HCT116 (cell line): ENCODE data around the gene TMEM74B. TPM values are rescaled to one million over a fixed set of nuclear protein-coding genes. Genes with fewer than 3 reads are reported as not detected.

Experiments used
- ATAC-seq: fragments of 200-7000 bp; cut with Tn5 transposase; 2 replicates; pipeline ENCODE4 v1.9.1; 2020; ENCODE audit warnings: mild to moderate bottlenecking, moderate library complexity
- BruUV-seq: library from RNA; stranded (reverse); fragments of 400-500 nt; replicated peaks from 2 replicates; lab custom pipeline; 2021; lab: Mats Ljungman, UMichigan
- CTCF ChIA-PET: fragments of 300-600 bp; sonication (Branson Sonifier 250); formaldehyde crosslinking; loops from one replicate; lab custom pipeline; 2021; ENCODE audit warnings: antibody characterized with exemption; lab: Charles Lee
- POLR2A ChIA-PET: fragments of 300-600, 350-600 bp; sonication (Branson Sonifier 250); formaldehyde crosslinking; loops from one replicate; lab custom pipeline; 2021; ENCODE audit warnings: antibody characterized with exemption; lab: Charles Lee
- RAD21 ChIA-PET, 2 experiments: fragments of 300-600 bp; sonication (Branson Sonifier 250); formaldehyde crosslinking; loops; one replicate each; lab custom pipeline; 2023; ENCODE audit warnings: low total read pairs in 2 of 2; ENCODE audit not compliant: uncharacterized antibody in 2 of 2, unreplicated experiment in 2 of 2, low non-redundant PET in 1 of 2; lab: Charles Lee
- DNase-seq: peaks from one replicate; pipeline ENCODE4 v3.0.0-alpha.2; 2010; ENCODE audit warnings: low read depth, low spot score
- H2AFZ ChIP-seq: fragments of 200-600 bp; shearing (Covaris generic), sonication (generic); 2 replicates; pipeline ENCODE4 v1.6.1; 2017; ENCODE audit warnings: low read depth, mixed run types, mixed read lengths, antibody characterized with exemption, low read length; ENCODE audit not compliant: poor library complexity, severe bottlenecking
- H3K27ac ChIP-seq: 2 replicates; pipeline ENCODE4 v1.5.1; 2012; ENCODE audit warnings: low read depth, low read length
- H3K27me3 ChIP-seq: fragments of 200-600 bp; sonication (generic); 2 replicates; pipeline ENCODE4 v1.6.1; 2016; ENCODE audit warnings: mixed run types, low read length, mixed read lengths; ENCODE audit not compliant: insufficient read depth
- H3K36me3 ChIP-seq, 2 experiments: fragments of 200-500 bp in 1 of 2; fragments of 200-600 bp in 1 of 2; sonication (Bioruptor generic) in 1 of 2; sonication (generic) in 1 of 2; 2 replicates each; pipeline versions ENCODE4 v1.5.1 to v1.6.1; 2014 to 2016; ENCODE audit warnings: low read length in 2 of 2, inconsistent platforms in 1 of 2, mixed read lengths in 1 of 2, mixed run types in 1 of 2; ENCODE audit not compliant: insufficient read depth in 2 of 2, control insufficient read depth in 1 of 2
- H3K4me1 ChIP-seq, 2 experiments: fragments of 200-600 bp in 1 of 2; sonication (generic) in 1 of 2; 2 replicates each; pipeline versions ENCODE4 v1.5.1 to v1.6.1; 2012 to 2017; ENCODE audit warnings: low read length in 2 of 2, inconsistent platforms in 1 of 2, mild to moderate bottlenecking in 1 of 2, mixed read lengths in 1 of 2, mixed run types in 1 of 2, moderate library complexity in 1 of 2; ENCODE audit not compliant: insufficient read depth in 2 of 2, control insufficient read depth in 1 of 2
- H3K4me2 ChIP-seq: fragments of 200-600 bp; sonication (generic); 2 replicates; pipeline ENCODE4 v1.6.1; 2017; ENCODE audit warnings: mixed run types, low read length, mixed read lengths
- H3K4me3 ChIP-seq, 2 experiments: fragments of 200-600 bp in 1 of 2; sonication (generic) in 1 of 2; replicated peaks in 1 of 2; 2 replicates each; pipeline ENCODE4 v1.5.1; 2011 to 2016; ENCODE audit warnings: low read length in 2 of 2, control low read depth in 1 of 2, low read depth in 1 of 2, mild to moderate bottlenecking in 1 of 2, mixed read lengths in 1 of 2, mixed run types in 1 of 2
- H3K79me2 ChIP-seq: fragments of 200-600 bp; sonication (generic); 2 replicates; pipeline ENCODE4 v1.6.1; 2017; ENCODE audit warnings: mild to moderate bottlenecking, mixed run types, low read length, moderate library complexity, mixed read lengths; ENCODE audit not compliant: insufficient read depth
- H3K9ac ChIP-seq: fragments of 200-600 bp; sonication (generic); 2 replicates; pipeline ENCODE4 v1.6.1; 2016; ENCODE audit warnings: low read length, mixed read lengths
- H3K9me2 ChIP-seq: fragments of 200-600 bp; sonication (generic), shearing (Covaris generic); 2 replicates; pipeline ENCODE4 v1.6.1; 2017; ENCODE audit warnings: mixed run types, mild to moderate bottlenecking, moderate library complexity; ENCODE audit not compliant: insufficient read depth
- H3K9me3 ChIP-seq, 2 experiments: fragments of 200-500 bp in 1 of 2; fragments of 200-600 bp in 1 of 2; sonication (Bioruptor generic) in 1 of 2; sonication (generic) in 1 of 2; 2 replicates each; pipeline ENCODE4 v1.6.1; 2014 to 2017; ENCODE audit warnings: low read length in 2 of 2, mixed read lengths in 2 of 2, inconsistent platforms in 1 of 2, low read depth in 1 of 2, mild to moderate bottlenecking in 1 of 2, mixed run types in 1 of 2, moderate library complexity in 1 of 2; ENCODE audit not compliant: control insufficient read depth in 1 of 2, insufficient read depth in 1 of 2
- H4K20me1 ChIP-seq: fragments of 200-600 bp; sonication (generic), shearing (Covaris generic); 2 replicates; pipeline ENCODE4 v1.6.1; 2017; ENCODE audit warnings: mixed run types, mild to moderate bottlenecking, moderate library complexity; ENCODE audit not compliant: insufficient read depth
- ATF3 ChIP-seq: IDR thresholded peaks from 2 replicates; pipeline ENCODE4 v1.6.1; 2012
- CBX3 ChIP-seq: IDR thresholded peaks from 2 replicates; pipeline ENCODE4 v1.6.1; 2012; ENCODE audit warnings: low read depth
- EGR1 ChIP-seq: IDR thresholded peaks from 2 replicates; pipeline ENCODE4 v1.6.1; 2012; ENCODE audit warnings: low read depth
- ELF1 ChIP-seq: IDR thresholded peaks from 2 replicates; pipeline ENCODE4 v1.6.1; 2012; ENCODE audit warnings: low read depth, borderline replicate concordance
- EZH2 ChIP-seq: fragments of 200-600 bp; sonication (generic); IDR thresholded peaks from 2 replicates; pipeline ENCODE4 v1.6.1; 2017; ENCODE audit warnings: antibody characterized with exemption, mixed run types
- EZH2phosphoT487 ChIP-seq: fragments of 200-600 bp; IDR thresholded peaks from 2 replicates; pipeline ENCODE4 v1.6.1; 2018; ENCODE audit warnings: antibody characterized with exemption, borderline replicate concordance
- FOSL1 ChIP-seq: IDR thresholded peaks from 2 replicates; pipeline ENCODE4 v1.6.1; 2012; ENCODE audit warnings: low read depth
- JUND ChIP-seq: IDR thresholded peaks from 2 replicates; pipeline ENCODE4 v1.6.1; 2012
- MAX ChIP-seq: IDR thresholded peaks from 2 replicates; pipeline ENCODE4 v1.6.1; 2012
- POLR2A ChIP-seq: IDR thresholded peaks from 2 replicates; pipeline ENCODE4 v1.7.0; 2011; ENCODE audit warnings: borderline replicate concordance; ENCODE audit not compliant: insufficient read depth, insufficient read length; ENCODE audit errors: extremely low read depth
- POLR2AphosphoS5 ChIP-seq: IDR thresholded peaks from 2 replicates; pipeline ENCODE4 v1.6.1; 2011; ENCODE audit warnings: mild to moderate bottlenecking, low read depth, low read length, moderate library complexity
- RAD21 ChIP-seq: IDR thresholded peaks from 2 replicates; pipeline ENCODE4 v1.6.1; 2012; ENCODE audit warnings: low read depth, mild to moderate bottlenecking
- REST ChIP-seq: IDR thresholded peaks from 2 replicates; pipeline ENCODE4 v1.6.1; 2012; ENCODE audit warnings: low read depth
- SIN3A ChIP-seq: IDR thresholded peaks from 2 replicates; pipeline ENCODE4 v1.6.1; 2012; ENCODE audit warnings: low read depth
- SP1 ChIP-seq: IDR thresholded peaks from 2 replicates; pipeline ENCODE4 v1.6.1; 2012; ENCODE audit warnings: low read depth
- SRF ChIP-seq: IDR thresholded peaks from 2 replicates; pipeline ENCODE4 v1.6.1; 2012; ENCODE audit warnings: low read depth
- TCF7L2 ChIP-seq: IDR thresholded peaks from 2 replicates; pipeline ENCODE4 v1.7.0; 2011; ENCODE audit warnings: borderline replicate concordance, inconsistent platforms; ENCODE audit not compliant: insufficient read depth, insufficient read length; ENCODE audit errors: extremely low read depth
- YY1 ChIP-seq: IDR thresholded peaks from 2 replicates; pipeline ENCODE4 v1.6.1; 2011; ENCODE audit warnings: low read length, low read depth, moderate library complexity, mild to moderate bottlenecking; ENCODE audit not compliant: insufficient replicate concordance; ENCODE audit errors: extremely low read depth
- ZFX ChIP-seq: fragments of 450-650 bp; IDR thresholded peaks from 2 replicates; pipeline ENCODE4 v1.6.1; 2017
- ZNF274 ChIP-seq: fragments of 200-500 bp; sonication (Bioruptor generic); IDR thresholded peaks from 2 replicates; pipeline ENCODE4 v1.6.1; 2014; ENCODE audit warnings: mild to moderate bottlenecking, low read depth, low read length, inconsistent platforms
- intact Hi-C: fragments of 100-400 bp; cut with micrococcal nuclease; formaldehyde crosslinking; loops from 2 replicates; pipeline ENCODE4 v1.10.0; 2022
- total RNA-seq: library from RNA; stranded (reverse); gene quantifications from one replicate; pipeline ENCODE4 v1.2.1, GENCODE V29; 2021; ENCODE audit not compliant: unreplicated experiment

The TMEM74B gene
- total RNA-seq, 1 experiment from 2014 or later = 25.7 TPM

GRCh38 chr20:1197801-1198200 lies 13.0 kb upstream of the TMEM74B start (continued):
- TF ChIP-seq REST (no peak), SRF (no peak), ELF1 (no peak), TCF7L2 (no peak), EGR1 (no peak), CBX3 (no peak), SIN3A (no peak), POLR2A (no peak), JUND (no peak), ZFX (no peak)

GRCh38 chr20:1196634-1197033 lies 11.9 kb upstream of the TMEM74B start:
- Histone ChIP-seq H3K36me3 (no peaks in the 10 kb centered on the region), H3K9me2 (no peaks in the 10 kb centered on the region), H3K27me3 (no peaks in the 10 kb centered on the region), H3K27ac (no peak overlapping the region), H2AFZ (no peak overlapping the region), H3K4me1 (no peaks in the 10 kb centered on the region), H3K4me3 (no peak overlapping the region), H3K79me2 (no peaks in the 10 kb centered on the region), H3K4me2 (no peak overlapping the region), H3K9ac (no peak overlapping the region), H4K20me1 (no peaks in the 10 kb centered on the region), H3K9me3 (no peaks in the 10 kb centered on the region)
- no peak for TF ChIP-seq CBX3
- TF ChIP-seq POLR2A = no peak
- no peak for TF ChIP-seq FOSL1
- no peak for TF ChIP-seq MAX
- no peak for TF ChIP-seq RAD21
- no peak for TF ChIP-seq EGR1
- TF ChIP-seq EZH2phosphoT487 = no peak
- no peak for TF ChIP-seq JUND
- no peak for TF ChIP-seq REST
- TF ChIP-seq POLR2AphosphoS5 = no peak
- no peak for TF ChIP-seq YY1
- TF ChIP-seq ZNF274 = no peak
- no peak for TF ChIP-seq SP1
- TF ChIP-seq EZH2 = no peak
- TF ChIP-seq TCF7L2 = no peak
- TF ChIP-seq SRF = no peak
- TF ChIP-seq ELF1 = no peak
- TF ChIP-seq ZFX = no peak
- no peak for TF ChIP-seq ATF3
- BruUV-seq = no TSS peak
- ATAC-seq (no peak), DNase-seq (no peak)
- intact Hi-C loops = no loop called here
- ChIA-PET POLR2A (no interaction called here), RAD21 (no interaction called here), CTCF (interaction anchor here (1.1 kb wide), 1 partner anchor 11 kb away, joined by 4 read pairs; no protein-coding TSS in a partner anchor)
